Measurements from ENCODE around the gene AP3B1.

GRCh38 chr5:77993855-77994318 is 300.6 kb downstream of the AP3B1 start:
- TF ChIP-seq CTCF (IDR thresholded peaks at IDR 0.05; ENCODE audit: poor library complexity) (no peak), EZH2phosphoT487 (IDR thresholded peaks at IDR 0.05; ENCODE audit: low read depth, severe bottlenecking, unreplicated experiment) (no peak)
